GM12891 (cell line): ENCODE measurements around the gene ANKRD29.
"Not testable (repeated sequence)": the region's sequence is repeated elsewhere in the genome, so short reads cannot be mapped to it uniquely, and the experiment has no call there.

Experiments used
- DNase-seq: peaks from one replicate; pipeline ENCODE4 v3.0.0; 2011; ENCODE audit warnings: low spot score; ENCODE audit not compliant: insufficient read length
- FAIRE-seq: peaks from 2 replicates; lab custom pipeline; 2011; peaks lifted over from hg19 to GRCh38; lab: Jason Lieb, UNC
- PAX5 ChIP-seq: IDR thresholded peaks from 2 replicates; pipeline ENCODE4 v1.6.1; 2011; ENCODE audit warnings: low read length, moderate library complexity, mild to moderate bottlenecking; ENCODE audit not compliant: insufficient read depth, severe bottlenecking
- POLR2A ChIP-seq: IDR thresholded peaks from 2 replicates; pipeline ENCODE4 v1.6.1; 2011; ENCODE audit warnings: low read depth, low read length, control low read depth
- POLR2AphosphoS5 ChIP-seq: IDR thresholded peaks from 2 replicates; pipeline ENCODE4 v1.6.1; 2011; ENCODE audit warnings: low read depth, low read length, control low read depth
- POU2F2 ChIP-seq: IDR thresholded peaks from 2 replicates; pipeline ENCODE4 v1.6.1; 2011; ENCODE audit warnings: low read depth, mild to moderate bottlenecking, control low read depth, low read length, moderate library complexity
- SPI1 ChIP-seq: IDR thresholded peaks from 2 replicates; pipeline ENCODE4 v1.6.1; 2011; ENCODE audit warnings: low read depth, low read length, control low read depth
- TAF1 ChIP-seq: IDR thresholded peaks from 2 replicates; pipeline ENCODE4 v1.6.1; 2011; ENCODE audit warnings: low read depth, low read length, control low read depth

ANKRD29 gene

DNA sequence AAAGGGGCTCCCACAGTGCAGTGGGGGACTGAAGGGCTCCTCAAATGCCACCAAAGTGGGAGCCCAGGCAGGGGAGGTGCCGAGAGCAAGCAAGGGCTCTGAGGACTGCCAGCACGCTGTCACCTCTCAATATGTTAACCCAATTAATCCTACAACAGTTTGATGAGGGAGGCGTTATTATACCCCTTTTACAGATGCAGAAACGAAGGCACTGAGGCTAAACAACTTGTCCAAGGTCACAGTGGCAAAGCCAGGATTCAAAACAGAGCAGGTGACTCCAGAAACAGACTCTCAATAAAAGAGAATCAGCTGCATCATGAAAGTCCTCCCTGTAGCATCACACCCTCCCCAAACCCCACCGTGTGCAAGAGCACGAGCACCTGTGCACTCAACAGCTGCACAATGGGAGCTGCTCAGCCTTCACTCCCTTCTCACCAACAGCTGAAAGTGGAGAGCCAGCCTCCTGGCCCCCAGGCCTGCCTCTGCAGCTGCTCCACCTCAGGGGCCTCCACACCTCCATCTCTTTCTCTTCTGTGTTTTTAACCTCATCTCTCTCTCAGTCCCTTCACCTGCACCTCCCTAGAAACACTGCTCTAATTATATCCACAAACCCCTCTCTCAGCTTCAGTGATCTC, 84.5 kb downstream of the ANKRD29 start:
- TF ChIP-seq POU2F2 (no peak), SPI1 (no peak), PAX5 (no peak), POLR2A (no peak), TAF1 (no peak), POLR2AphosphoS5 (no peak)
- no peak for DNase-seq
- no peak for FAIRE-seq

DNA sequence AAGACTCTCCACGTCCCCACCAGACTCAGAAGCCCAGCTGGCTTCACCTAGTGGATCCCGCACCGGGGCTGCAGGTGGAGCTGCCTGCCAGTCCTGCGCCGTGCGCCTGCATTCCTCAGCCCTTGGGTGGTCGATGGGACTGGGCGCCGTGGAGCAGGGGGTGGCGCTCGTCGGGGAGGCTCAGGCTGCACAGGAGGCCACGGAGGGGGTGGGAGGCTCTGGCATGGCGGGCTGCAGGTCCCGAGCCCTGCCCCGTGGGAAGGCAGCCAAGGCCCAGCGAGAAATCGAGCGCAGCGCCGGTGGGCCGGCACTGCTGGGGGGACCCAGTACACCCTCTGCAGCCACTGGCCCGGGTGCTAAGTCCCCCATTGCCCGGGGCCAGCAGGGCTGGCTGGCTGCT, 85.2 kb downstream of the ANKRD29 start:
- DNase-seq, FAIRE-seq: not testable (repeated sequence)

DNA sequence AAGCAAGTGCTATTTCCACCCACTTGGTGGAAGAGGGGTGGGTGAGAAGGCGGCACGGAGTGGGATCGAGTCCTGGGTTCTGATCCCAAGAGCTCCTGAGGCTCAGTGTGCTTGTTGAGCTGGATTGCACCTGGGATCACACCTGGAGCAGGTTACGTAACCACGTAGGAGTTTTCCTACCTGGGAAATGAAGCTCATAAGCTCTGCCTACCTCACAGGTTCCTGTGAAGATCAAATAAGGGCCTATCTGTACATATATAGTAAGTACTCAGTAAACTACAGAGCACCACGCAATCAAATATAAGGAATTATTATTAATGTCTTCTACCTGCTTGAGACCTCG, 87.4 kb downstream of the ANKRD29 start:
- TF ChIP-seq POLR2A (no peak), POLR2AphosphoS5 (no peak), POU2F2 (no peak), PAX5 (no peak), SPI1 (no peak), TAF1 (no peak)
- DNase-seq (no peak), FAIRE-seq (no peak)

DNA sequence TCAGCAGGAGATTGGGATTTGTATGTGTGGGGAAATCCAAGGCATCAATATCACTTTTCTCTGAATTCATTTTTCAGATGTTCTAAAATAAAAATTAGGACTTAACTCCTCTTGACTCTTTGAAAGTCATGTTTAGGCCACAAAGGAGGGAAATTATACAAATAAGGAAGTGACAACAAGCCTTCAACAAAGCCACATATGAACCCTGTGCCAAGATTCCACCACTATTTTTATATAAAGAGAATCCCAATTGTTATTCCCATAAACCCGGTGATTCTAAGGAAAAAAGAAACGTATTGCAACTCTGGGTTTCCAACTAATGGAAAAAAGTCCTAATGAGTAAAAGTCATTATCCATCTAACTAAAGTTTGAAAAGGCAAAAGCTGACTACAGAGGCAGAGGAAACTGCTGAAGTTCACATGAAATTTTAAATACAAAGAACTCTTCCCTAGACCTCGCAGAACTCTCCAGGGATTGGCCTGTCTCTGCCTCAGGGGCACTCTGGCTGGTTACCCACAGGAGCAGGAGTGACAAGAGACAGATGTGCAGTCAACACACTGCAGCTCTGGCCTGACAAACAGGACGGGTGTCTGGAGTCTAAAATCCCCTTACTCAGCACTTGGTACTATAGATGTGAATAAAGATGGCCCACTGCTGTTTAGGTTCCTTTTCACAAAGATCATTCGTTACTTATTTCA, 88.0 kb downstream of the ANKRD29 start:
- DNase-seq (no peak), FAIRE-seq (no peak)
- TF ChIP-seq SPI1, result peak; percentile 63; the same call in 1 of the 2 replicates
- no peak for TF ChIP-seq PAX5

DNA sequence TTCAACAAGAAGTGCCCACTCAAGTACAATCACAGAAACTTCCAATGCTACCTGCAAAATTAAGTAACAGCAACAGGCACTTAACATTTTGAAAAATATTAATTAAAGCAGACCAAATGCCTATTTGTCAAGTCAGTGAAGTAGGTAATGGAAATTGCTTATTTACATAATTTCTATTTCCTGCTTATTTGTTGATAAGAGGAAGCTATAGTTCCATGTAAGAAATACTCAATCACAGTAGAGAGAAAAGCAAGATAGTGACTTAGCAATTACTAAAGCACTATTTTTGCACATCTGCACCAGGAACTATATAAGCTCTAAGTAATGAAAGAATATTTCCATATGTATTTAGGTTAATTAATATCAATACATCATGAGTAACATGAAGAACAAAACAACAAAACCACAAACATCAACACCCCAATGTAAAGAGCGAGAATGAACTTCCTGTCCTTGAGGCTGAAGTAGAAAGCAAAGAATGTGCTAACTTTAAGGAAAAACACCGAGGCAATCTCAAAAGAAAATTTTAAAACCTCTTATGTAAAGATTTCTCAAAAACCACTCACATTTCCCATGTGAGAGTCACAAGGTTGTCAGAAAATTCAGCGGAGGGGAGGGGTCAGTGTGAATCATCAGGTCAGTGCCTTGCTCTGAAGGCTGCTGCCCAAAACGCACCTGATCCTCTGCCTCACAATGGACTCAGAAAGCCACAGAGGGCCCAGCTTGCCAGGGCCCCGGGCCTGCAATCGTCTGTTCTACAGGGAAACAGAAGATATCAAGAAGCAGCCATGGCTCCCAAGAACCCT, 88.9 kb downstream of the ANKRD29 start:
- TF ChIP-seq POLR2AphosphoS5, result no peak
- no peak for TF ChIP-seq TAF1
- TF ChIP-seq POU2F2, result no peak
- no peak for TF ChIP-seq PAX5
- no peak for TF ChIP-seq POLR2A
- no peak for TF ChIP-seq SPI1
- FAIRE-seq (no peak), DNase-seq (no peak)

DNA sequence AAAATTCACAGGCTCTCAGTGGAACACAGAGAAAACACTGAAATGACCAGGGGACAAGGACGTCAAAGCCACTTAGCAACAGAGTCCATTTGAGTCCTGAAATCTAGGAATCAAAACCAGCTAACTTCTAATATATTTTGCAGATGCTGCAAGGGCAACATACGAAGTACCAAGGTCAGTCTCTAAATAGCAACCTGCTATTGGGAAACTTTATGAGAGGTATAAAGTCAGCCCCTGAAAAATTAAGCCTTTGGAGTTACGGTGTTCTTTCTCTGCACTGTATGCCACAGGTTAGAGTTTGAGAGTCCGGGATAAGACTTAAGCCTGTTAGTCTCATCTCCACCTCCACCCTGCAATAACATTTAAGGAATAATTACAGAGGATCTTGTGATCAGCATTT, 89.7 kb downstream of the ANKRD29 start:
- FAIRE-seq, result no peak
- no peak for TF ChIP-seq SPI1
- no peak for DNase-seq

DNA sequence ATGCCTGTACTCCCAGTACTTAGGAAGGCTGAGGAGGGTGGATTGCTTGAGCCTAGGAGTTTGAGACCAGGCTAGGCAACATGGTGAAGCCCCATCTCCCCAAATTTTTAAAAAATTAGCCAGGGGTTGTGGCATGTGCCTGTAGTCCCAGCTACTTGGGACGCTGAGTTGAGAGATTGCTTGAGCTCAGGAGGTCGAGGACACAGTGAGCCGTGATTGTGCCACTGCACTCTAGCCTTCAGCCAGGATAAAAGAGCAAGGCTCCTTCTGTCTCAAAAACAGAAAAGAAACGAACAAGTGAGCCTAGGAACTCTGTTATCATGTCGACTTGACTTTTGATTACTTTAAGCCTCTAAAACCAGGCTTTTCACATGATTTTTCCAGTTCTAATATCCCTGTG, 90.1 kb downstream of the ANKRD29 start:
- DNase-seq, result no peak
- FAIRE-seq, result no peak

DNA sequence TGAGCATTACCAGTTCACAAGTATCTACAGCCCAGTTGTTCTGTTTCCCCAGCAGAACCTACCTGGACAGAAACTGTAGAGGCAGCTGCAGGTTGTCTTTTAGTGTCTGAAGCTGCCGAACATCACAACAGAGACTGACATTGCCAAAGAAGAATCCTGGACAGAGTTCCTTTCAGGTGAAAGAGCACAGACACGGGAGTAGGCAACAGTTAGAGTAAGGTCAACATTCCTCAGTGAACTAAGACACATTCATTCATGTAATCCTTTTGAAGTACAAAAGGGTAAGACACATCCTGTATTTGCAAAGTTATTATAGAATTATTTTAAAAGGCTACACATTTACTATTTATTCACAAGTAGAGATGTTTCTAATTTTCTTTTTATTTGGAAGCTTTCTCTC, 90.7 kb downstream of the ANKRD29 start:
- FAIRE-seq, result no peak
- no peak for DNase-seq
- TF ChIP-seq TAF1, result no peak

More for the DNA sequence above, 90.1 kb downstream of the ANKRD29 start:
- TF ChIP-seq SPI1 (no peak), TAF1 (no peak), POU2F2 (no peak)

DNA sequence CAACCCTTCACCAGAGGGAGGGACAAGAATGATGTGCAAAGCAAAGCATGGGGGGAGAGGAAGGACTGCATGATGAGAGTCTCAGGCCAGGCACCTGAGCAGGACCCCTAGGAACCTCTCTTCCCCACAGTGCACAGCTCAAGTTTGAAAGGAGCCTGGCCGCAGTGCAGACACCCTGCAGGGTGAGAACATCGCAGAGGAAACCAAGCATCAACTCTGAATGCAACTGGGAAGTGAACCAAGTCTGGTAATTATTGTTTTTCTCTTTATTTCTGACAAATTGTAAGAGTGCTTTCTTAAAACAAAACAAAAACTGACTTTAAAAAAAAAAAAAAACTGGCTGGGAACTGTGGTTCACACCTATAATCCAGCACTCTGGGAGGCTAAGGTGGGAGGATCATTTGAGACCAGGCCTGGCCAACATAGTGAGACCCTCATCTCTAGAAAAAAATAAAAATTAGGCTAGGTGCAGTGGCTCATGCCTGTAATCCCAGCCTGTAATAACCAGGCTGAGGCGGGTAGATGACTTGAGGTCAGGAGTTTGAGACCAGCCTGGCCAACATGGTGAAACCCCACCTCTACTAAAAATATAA, 91.7 kb downstream of the ANKRD29 start:
- no peak for FAIRE-seq
- TF ChIP-seq PAX5, result no peak
- no peak for DNase-seq

DNA sequence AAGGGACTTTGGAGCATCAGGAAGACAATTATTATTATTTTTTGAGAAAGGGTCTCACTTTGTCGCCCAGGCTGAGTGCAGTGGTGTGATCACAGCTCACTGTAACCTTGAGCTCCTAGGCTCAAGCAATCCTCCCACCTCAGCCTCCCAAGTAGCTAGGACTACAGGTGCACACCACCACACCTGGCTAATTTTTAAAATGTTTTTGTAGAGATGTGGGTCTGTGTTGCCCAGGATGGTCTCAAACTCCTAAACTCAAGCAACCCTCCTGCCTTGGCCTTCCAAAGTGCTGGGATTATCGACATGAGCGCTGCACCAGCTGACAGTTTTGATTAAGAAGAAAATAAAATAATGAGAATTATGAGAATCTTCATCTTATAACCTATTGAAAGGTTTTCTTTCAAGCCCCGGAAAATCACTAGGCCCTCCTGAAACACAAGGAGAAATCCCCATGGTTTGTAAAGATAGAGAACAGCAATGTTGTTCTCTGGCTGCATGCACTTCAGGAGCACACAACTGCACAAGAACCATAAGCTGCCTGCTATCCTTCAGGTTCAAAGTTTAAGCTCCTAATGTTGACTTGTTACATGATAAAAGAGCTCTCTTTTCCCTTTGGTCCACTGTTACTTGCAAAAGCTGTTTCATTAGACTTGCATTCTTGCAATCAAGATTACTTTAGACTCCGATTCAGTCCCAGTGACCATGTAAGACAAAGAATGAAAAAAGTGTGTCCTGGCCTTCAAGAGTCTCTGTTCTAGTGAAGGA, 93.2 kb downstream of the ANKRD29 start:
- TF ChIP-seq TAF1 (no peak), PAX5 (no peak), POLR2A (no peak), POU2F2 (no peak), SPI1 (no peak), POLR2AphosphoS5 (no peak)
- FAIRE-seq (no peak), DNase-seq (no peak)
